ENCODE data around the gene PEAR1.

- TF ChIP-seq POLR2AphosphoS5 (IDR thresholded peaks at IDR 0.05; ENCODE audit: borderline replicate concordance, low read depth, low read length) (no peak), EZH2 (IDR thresholded peaks at IDR 0.05) (no peak)
Observed at GRCh38 chr1:156884560-156885184, 8.8 kb upstream of the PEAR1 start.
